ENCODE measurements around the gene KERA. TPM values are rescaled to one million over a fixed set of nuclear protein-coding genes. Genes with fewer than 3 reads are reported as not detected.

Gene KERA
- total and polyA plus RNA-seq, 9 donors, result 0.10 to 0.13 (median 0.10) TPM; not detected in 5

GRCh38 chr12:91098941-91099340 lies 41.1 kb upstream of the KERA start:
- Histone ChIP-seq H3K36me3 (no peaks in the 10 kb centered on the region), H3K4me1 (ENCODE audit: insufficient read depth) (no peaks in the 10 kb centered on the region), H3K4me3 (no peak overlapping the region), H3K9me3 (no peaks in the 10 kb centered on the region), H3K27me3 (no peaks in the 10 kb centered on the region), H3K27ac (no peak overlapping the region)
- TF ChIP-seq POLR2A (IDR thresholded peaks at IDR 0.05) (no peak), CTCF (IDR thresholded peaks at IDR 0.05) (no peak), EP300 (IDR thresholded peaks at IDR 0.05) (no peak)
- intact Hi-C loops (cut with DNase I), result no loop called here
- DNase-seq, result peak in 3 of 5 donors; percentile 34 to 45 (median 44)
- WGBS, 3 donors, result 7 to 15% (median 11%) methylated on average over 3 of the region's 3 CpGs

DNA sequence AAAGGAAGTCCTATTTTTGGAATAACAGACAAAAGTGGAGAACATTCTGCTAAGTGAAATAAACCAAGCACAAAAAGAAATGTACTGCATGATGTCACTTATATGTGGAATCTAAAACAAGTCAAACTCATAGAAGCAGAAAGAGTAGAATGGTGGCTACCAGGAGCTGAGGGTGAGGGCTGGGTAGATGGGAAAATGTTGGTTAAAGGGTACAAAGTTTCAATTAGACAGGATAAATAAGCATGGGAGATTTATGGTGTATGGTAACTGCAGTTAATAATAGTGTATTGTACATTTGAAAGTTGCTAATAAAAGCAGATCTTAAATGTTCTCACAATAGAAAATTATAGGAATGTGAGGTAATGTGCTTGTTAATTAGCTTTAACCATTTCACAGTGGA lies 40.6 kb upstream of the KERA start:
- H3K27me3 ChIP-seq, result no peaks in the 10 kb centered on the region
- intact Hi-C loops (cut with DNase I), result no loop called here
- H3K4me3 ChIP-seq, result no peak overlapping the region
- no peaks in the 10 kb centered on the region for H3K9me3 ChIP-seq
- H3K4me1 ChIP-seq (ENCODE audit: insufficient read depth), result no peaks in the 10 kb centered on the region
- H3K27ac ChIP-seq, result no peak overlapping the region
- DNase-seq, result no peak
- TF ChIP-seq POLR2A (IDR thresholded peaks at IDR 0.05) (no peak), EP300 (IDR thresholded peaks at IDR 0.05) (no peak), CTCF (IDR thresholded peaks at IDR 0.05) (no peak)
- no peaks in the 10 kb centered on the region for H3K36me3 ChIP-seq

- Histone ChIP-seq H3K4me3 (no peak overlapping the region), H3K4me1 (ENCODE audit: insufficient read depth) (no peaks in the 10 kb centered on the region), H3K27ac (no peak overlapping the region), H3K36me3 (no peaks in the 10 kb centered on the region), H3K27me3 (no peaks in the 10 kb centered on the region), H3K9me3 (no peaks in the 10 kb centered on the region)
- TF ChIP-seq POLR2A (IDR thresholded peaks at IDR 0.05) (no peak), CTCF (IDR thresholded peaks at IDR 0.05) (no peak), EP300 (IDR thresholded peaks at IDR 0.05) (no peak)
- WGBS, 3 donors, result 74 to 78% (median 75%) methylated on average over 1 of the region's 1 CpG
- intact Hi-C loops (cut with DNase I), result no loop called here
- no peak for DNase-seq
Measured at GRCh38 chr12:91094957-91095356, 37.1 kb upstream of the KERA start.

DNA sequence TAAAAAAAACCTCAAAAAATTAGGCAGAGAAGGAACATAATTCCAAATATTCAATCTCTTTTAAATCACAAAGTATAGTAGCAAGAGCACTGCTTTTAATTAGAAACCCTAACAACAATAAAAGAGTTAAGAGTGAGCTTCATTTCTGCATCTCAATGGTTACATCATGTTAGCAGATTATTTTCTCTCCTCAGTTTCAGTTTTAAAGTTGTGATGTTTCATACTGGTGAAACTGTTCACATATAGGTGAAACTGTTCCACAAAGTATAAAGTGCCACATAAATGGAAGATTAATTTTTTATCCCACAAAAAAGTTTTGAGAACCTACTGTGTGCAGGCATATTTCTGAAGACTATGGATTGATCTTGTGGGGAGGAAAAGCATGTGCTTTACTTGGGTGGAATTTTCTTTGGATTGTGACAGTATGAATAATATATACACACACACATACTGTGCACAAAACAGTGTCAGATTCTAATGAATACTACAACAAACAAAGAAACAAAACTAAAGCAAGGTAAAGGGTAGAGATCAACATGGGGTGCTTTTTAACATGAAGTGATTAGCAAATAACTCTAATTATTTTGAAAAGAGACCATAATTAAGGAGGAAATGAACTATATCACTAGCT lies 36.3 kb upstream of the KERA start:
- intact Hi-C loops (cut with DNase I), result no loop called here
- H3K27me3 ChIP-seq, result no peaks in the 10 kb centered on the region
- no peak overlapping the region for H3K27ac ChIP-seq
- DNase-seq, result no peak
- no peaks in the 10 kb centered on the region for H3K36me3 ChIP-seq
- TF ChIP-seq POLR2A (IDR thresholded peaks at IDR 0.05), result no peak
- H3K4me3 ChIP-seq, result peak overlapping the region; percentile 13
- H3K4me1 ChIP-seq (ENCODE audit: insufficient read depth), result no peaks in the 10 kb centered on the region
- no peaks in the 10 kb centered on the region for H3K9me3 ChIP-seq

GRCh38 chr12:91093341-91093740 lies 35.5 kb upstream of the KERA start:
- TF ChIP-seq CTCF (IDR thresholded peaks at IDR 0.05) (no peak), POLR2A (IDR thresholded peaks at IDR 0.05) (no peak), EP300 (IDR thresholded peaks at IDR 0.05) (no peak)
- no peaks in the 10 kb centered on the region for H3K9me3 ChIP-seq
- no peaks in the 10 kb centered on the region for H3K4me1 ChIP-seq (ENCODE audit: insufficient read depth)
- H3K27ac ChIP-seq, result no peak overlapping the region
- no peak for DNase-seq
- no peaks in the 10 kb centered on the region for H3K36me3 ChIP-seq
- intact Hi-C loops (cut with DNase I), result no loop called here
- H3K27me3 ChIP-seq, result no peaks in the 10 kb centered on the region
- peak overlapping the region; percentile 13 for H3K4me3 ChIP-seq
- 30 to 42% (median 32%) methylated on average over 4 of the region's 4 CpGs for WGBS, 3 donors
